ENCODE measurements around the gene AGO3.

The AGO3 gene

GRCh38 chr1:35899941-35900340, 31.0 kb upstream of the AGO3 start:
- no peak for ATAC-seq
- TF ChIP-seq ZC3H10 (CRISPR knock-in tag; IDR thresholded peaks at IDR 0.05) (no peak), RARB (CRISPR knock-in tag; IDR thresholded peaks at IDR 0.05) (no peak), ZNF8 (CRISPR knock-in tag; IDR thresholded peaks at IDR 0.05) (no peak), SNAI2 (CRISPR knock-in tag; IDR thresholded peaks at IDR 0.05) (no peak), TCF4 (CRISPR knock-in tag; IDR thresholded peaks at IDR 0.05; ENCODE audit: borderline replicate concordance) (no peak), TOX (CRISPR knock-in tag; IDR thresholded peaks at IDR 0.05; ENCODE audit: borderline replicate concordance) (no peak), CSDC2 (CRISPR knock-in tag; IDR thresholded peaks at IDR 0.05) (no peak), ARNTL (CRISPR knock-in tag; IDR thresholded peaks at IDR 0.05; ENCODE audit: borderline replicate concordance, low read depth) (no peak), ZFP30 (CRISPR knock-in tag; IDR thresholded peaks at IDR 0.05) (no peak), ZNF565 (CRISPR knock-in tag; conservative IDR thresholded peaks at IDR 0.05; ENCODE audit: low read depth) (no peak), OSR1 (CRISPR knock-in tag; IDR thresholded peaks at IDR 0.05) (no peak), ESRRG (CRISPR knock-in tag; IDR thresholded peaks at IDR 0.05) (no peak), CREB5 (CRISPR knock-in tag; IDR thresholded peaks at IDR 0.05; ENCODE audit: low read depth) (no peak), ZNF70 (CRISPR knock-in tag; IDR thresholded peaks at IDR 0.05) (no peak)
- TF ChIP-seq, protein P1, sequence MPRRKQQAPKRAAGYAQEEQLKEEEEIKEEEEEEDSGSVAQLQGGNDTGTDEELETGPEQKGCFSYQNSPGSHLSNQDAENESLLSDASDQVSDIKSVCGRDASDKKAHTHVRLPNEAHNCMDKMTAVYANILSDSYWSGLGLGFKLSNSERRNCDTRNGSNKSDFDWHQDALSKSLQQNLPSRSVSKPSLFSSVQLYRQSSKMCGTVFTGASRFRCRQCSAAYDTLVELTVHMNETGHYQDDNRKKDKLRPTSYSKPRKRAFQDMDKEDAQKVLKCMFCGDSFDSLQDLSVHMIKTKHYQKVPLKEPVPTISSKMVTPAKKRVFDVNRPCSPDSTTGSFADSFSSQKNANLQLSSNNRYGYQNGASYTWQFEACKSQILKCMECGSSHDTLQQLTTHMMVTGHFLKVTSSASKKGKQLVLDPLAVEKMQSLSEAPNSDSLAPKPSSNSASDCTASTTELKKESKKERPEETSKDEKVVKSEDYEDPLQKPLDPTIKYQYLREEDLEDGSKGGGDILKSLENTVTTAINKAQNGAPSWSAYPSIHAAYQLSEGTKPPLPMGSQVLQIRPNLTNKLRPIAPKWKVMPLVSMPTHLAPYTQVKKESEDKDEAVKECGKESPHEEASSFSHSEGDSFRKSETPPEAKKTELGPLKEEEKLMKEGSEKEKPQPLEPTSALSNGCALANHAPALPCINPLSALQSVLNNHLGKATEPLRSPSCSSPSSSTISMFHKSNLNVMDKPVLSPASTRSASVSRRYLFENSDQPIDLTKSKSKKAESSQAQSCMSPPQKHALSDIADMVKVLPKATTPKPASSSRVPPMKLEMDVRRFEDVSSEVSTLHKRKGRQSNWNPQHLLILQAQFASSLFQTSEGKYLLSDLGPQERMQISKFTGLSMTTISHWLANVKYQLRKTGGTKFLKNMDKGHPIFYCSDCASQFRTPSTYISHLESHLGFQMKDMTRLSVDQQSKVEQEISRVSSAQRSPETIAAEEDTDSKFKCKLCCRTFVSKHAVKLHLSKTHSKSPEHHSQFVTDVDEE (CRISPR knock-in tag; IDR thresholded peaks at IDR 0.05) = no peak

DNA sequence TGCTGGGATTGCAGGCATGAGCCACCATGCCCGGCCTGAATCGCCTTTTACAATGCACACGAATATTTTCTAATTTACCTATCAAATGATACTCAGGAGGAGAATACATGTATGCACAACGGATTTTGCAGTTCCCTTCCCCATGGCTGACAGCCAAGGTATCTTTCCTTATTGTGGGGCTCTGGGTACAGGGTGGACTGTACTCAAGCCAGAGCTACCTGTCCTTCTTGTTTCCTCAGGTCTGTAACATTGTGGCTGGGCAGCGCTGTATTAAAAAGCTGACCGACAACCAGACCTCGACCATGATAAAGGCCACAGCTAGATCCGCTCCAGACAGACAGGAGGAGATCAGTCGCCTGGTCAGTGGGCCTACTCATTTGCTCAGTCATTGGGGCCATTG, 29.7 kb upstream of the AGO3 start:
- no peak for TF ChIP-seq CSDC2 (CRISPR knock-in tag; IDR thresholded peaks at IDR 0.05)
- no peak for TF ChIP-seq ZFP3 (CRISPR knock-in tag; IDR thresholded peaks at IDR 0.05)
- no peak for TF ChIP-seq SNAI2 (CRISPR knock-in tag; IDR thresholded peaks at IDR 0.05)
- no peak for TF ChIP-seq ZFP30 (CRISPR knock-in tag; IDR thresholded peaks at IDR 0.05)
- no peak for TF ChIP-seq ARNTL (CRISPR knock-in tag; IDR thresholded peaks at IDR 0.05; ENCODE audit: borderline replicate concordance, low read depth)
- TF ChIP-seq ZNF70 (CRISPR knock-in tag; IDR thresholded peaks at IDR 0.05) = no peak
- TF ChIP-seq ZNF8 (CRISPR knock-in tag; IDR thresholded peaks at IDR 0.05) = no peak
- no peak for TF ChIP-seq TCF4 (CRISPR knock-in tag; IDR thresholded peaks at IDR 0.05; ENCODE audit: borderline replicate concordance)
- no peak for TF ChIP-seq ZNF565 (CRISPR knock-in tag; conservative IDR thresholded peaks at IDR 0.05; ENCODE audit: low read depth)
- no peak for TF ChIP-seq ISL1 (CRISPR knock-in tag; IDR thresholded peaks at IDR 0.05)
- no peak for TF ChIP-seq TOX (CRISPR knock-in tag; IDR thresholded peaks at IDR 0.05; ENCODE audit: borderline replicate concordance)
- TF ChIP-seq, protein P2, sequence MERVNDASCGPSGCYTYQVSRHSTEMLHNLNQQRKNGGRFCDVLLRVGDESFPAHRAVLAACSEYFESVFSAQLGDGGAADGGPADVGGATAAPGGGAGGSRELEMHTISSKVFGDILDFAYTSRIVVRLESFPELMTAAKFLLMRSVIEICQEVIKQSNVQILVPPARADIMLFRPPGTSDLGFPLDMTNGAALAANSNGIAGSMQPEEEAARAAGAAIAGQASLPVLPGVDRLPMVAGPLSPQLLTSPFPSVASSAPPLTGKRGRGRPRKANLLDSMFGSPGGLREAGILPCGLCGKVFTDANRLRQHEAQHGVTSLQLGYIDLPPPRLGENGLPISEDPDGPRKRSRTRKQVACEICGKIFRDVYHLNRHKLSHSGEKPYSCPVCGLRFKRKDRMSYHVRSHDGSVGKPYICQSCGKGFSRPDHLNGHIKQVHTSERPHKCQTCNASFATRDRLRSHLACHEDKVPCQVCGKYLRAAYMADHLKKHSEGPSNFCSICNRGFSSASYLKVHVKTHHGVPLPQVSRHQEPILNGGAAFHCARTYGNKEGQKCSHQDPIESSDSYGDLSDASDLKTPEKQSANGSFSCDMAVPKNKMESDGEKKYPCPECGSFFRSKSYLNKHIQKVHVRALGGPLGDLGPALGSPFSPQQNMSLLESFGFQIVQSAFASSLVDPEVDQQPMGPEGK (CRISPR knock-in tag; IDR thresholded peaks at IDR 0.05; ENCODE audit: borderline replicate concordance) = no peak
- TF ChIP-seq, protein P1 (CRISPR knock-in tag; IDR thresholded peaks at IDR 0.05) = no peak
- TF ChIP-seq CREB5 (CRISPR knock-in tag; IDR thresholded peaks at IDR 0.05; ENCODE audit: low read depth) = no peak
- TF ChIP-seq OSR1 (CRISPR knock-in tag; IDR thresholded peaks at IDR 0.05) = no peak
- TF ChIP-seq RARB (CRISPR knock-in tag; IDR thresholded peaks at IDR 0.05) = no peak
- no peak for TF ChIP-seq BACH2 (CRISPR knock-in tag; IDR thresholded peaks at IDR 0.05; ENCODE audit: borderline replicate concordance)
- TF ChIP-seq CSRNP3 (CRISPR knock-in tag; IDR thresholded peaks at IDR 0.05) = no peak
- TF ChIP-seq ESRRG (CRISPR knock-in tag; IDR thresholded peaks at IDR 0.05) = no peak
- no peak for ATAC-seq

Data from SK-N-SH treated with all-trans-retinoic acid at 6 μM for 48 hours (cell line).